ENCODE results near the gene BSG. TPM values are rescaled to one million over a fixed set of nuclear protein-coding genes. Genes with fewer than 3 reads are reported as not detected.

BSG gene
- total RNA-seq, 1 donor from 2014 or later = 464 TPM

DNA sequence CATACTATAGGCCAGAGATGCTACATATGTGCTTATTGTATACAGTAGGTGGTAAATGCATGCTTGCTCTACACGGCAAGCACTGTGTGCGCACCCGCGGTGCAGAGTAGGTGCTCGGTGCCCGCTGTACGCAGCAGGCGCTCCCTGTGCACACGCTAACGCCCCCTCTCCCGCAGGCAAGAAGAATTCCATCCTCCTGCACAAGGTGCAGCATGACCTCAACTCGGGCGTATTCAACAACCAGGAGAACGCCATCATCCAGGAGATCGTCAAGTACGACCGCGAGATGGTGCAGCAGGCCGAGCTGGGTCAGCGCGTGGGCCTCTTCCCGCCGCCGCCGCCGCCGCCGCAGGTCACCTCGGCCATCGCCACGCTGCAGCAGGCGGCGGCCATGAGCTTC lies 43.2 kb downstream of the BSG start:
- Mint-ChIP-seq H3K4me1 (ENCODE audit: low read depth) (no peaks in the 10 kb centered on the region), H3K27me3 (no peaks in the 10 kb centered on the region), H3K4me3 (ENCODE audit: low read depth) (no peak overlapping the region), H3K36me3 (ENCODE audit: insufficient read depth) (peaks cover 15% of the 10 kb centered on the region), H3K27ac (no peak overlapping the region), H3K9me3 (ENCODE audit: low read depth) (no peaks in the 10 kb centered on the region)
- TF ChIP-seq, protein P1, sequence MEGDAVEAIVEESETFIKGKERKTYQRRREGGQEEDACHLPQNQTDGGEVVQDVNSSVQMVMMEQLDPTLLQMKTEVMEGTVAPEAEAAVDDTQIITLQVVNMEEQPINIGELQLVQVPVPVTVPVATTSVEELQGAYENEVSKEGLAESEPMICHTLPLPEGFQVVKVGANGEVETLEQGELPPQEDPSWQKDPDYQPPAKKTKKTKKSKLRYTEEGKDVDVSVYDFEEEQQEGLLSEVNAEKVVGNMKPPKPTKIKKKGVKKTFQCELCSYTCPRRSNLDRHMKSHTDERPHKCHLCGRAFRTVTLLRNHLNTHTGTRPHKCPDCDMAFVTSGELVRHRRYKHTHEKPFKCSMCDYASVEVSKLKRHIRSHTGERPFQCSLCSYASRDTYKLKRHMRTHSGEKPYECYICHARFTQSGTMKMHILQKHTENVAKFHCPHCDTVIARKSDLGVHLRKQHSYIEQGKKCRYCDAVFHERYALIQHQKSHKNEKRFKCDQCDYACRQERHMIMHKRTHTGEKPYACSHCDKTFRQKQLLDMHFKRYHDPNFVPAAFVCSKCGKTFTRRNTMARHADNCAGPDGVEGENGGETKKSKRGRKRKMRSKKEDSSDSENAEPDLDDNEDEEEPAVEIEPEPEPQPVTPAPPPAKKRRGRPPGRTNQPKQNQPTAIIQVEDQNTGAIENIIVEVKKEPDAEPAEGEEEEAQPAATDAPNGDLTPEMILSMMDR (IDR thresholded peaks at IDR 0.05; ENCODE audit: unreplicated experiment) = no peak
- no peak for DNase-seq (ENCODE audit: low spot score, unreplicated experiment)

DNA sequence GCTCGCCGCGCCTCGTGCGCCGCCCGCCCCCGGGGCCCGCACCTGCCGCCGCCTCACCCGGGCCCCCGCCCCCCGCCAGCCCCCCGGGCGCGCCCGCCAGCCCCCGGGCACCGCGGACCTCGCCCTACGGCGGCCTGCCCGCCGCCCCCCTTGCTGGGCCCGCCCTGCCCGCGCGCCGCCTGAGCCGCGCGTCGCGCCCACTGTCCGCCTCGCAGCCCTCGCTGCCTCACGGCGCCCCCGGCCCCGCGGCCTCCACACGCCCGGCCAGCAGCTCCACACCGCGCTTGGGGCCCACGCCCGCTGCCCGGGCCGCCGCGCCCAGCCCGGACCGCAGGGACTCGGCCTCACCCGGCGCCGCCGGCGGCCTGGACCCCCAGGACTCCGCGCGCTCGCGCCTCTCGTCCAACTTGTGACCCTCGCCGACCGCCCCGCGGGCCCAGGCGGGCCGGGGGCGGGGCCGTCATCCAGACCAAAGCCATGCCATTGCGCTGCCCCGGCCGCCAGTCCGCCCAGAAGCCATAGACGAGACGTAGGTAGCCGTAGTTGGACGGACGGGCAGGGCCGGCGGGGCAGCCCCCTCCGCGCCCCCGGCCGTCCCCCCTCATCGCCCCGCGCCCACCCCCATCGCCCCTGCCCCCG lies 43.8 kb downstream of the BSG start:
- peaks cover 15% of the 10 kb centered on the region for H3K36me3 Mint-ChIP-seq (ENCODE audit: insufficient read depth)
- no peaks in the 10 kb centered on the region for H3K9me3 Mint-ChIP-seq (ENCODE audit: low read depth)
- DNase-seq (ENCODE audit: low spot score, unreplicated experiment) = no peak
- no peaks in the 10 kb centered on the region for H3K4me1 Mint-ChIP-seq (ENCODE audit: low read depth)
- TF ChIP-seq, protein P1 (IDR thresholded peaks at IDR 0.05; ENCODE audit: unreplicated experiment) = no peak
- no peaks in the 10 kb centered on the region for H3K27me3 Mint-ChIP-seq
- no peak overlapping the region for H3K27ac Mint-ChIP-seq
- H3K4me3 Mint-ChIP-seq (ENCODE audit: low read depth) = no peak overlapping the region

- Mint-ChIP-seq H3K36me3 (ENCODE audit: insufficient read depth) (peaks cover 15% of the 10 kb centered on the region), H3K9me3 (ENCODE audit: low read depth) (no peaks in the 10 kb centered on the region), H3K4me3 (ENCODE audit: low read depth) (no peak overlapping the region), H3K27ac (no peak overlapping the region), H3K27me3 (no peaks in the 10 kb centered on the region), H3K4me1 (ENCODE audit: low read depth) (no peaks in the 10 kb centered on the region)
- TF ChIP-seq, protein P1 (IDR thresholded peaks at IDR 0.05; ENCODE audit: unreplicated experiment) = no peak
- DNase-seq (ENCODE audit: low spot score, unreplicated experiment) = no peak
These were observed 44.5 kb downstream of the BSG start for GRCh38 chr19:616747-617526.

GRCh38 chr19:617551-618246 lies 45.3 kb downstream of the BSG start:
- Mint-ChIP-seq H3K9me3 (ENCODE audit: low read depth) (no peaks in the 10 kb centered on the region), H3K27me3 (no peaks in the 10 kb centered on the region), H3K36me3 (ENCODE audit: insufficient read depth) (peaks cover 15% of the 10 kb centered on the region), H3K27ac (no peak overlapping the region), H3K4me3 (ENCODE audit: low read depth) (no peak overlapping the region), H3K4me1 (ENCODE audit: low read depth) (no peaks in the 10 kb centered on the region)
- no peak for DNase-seq (ENCODE audit: low spot score, unreplicated experiment)
- TF ChIP-seq, protein P1 (IDR thresholded peaks at IDR 0.05; ENCODE audit: unreplicated experiment) = no peak

DNA sequence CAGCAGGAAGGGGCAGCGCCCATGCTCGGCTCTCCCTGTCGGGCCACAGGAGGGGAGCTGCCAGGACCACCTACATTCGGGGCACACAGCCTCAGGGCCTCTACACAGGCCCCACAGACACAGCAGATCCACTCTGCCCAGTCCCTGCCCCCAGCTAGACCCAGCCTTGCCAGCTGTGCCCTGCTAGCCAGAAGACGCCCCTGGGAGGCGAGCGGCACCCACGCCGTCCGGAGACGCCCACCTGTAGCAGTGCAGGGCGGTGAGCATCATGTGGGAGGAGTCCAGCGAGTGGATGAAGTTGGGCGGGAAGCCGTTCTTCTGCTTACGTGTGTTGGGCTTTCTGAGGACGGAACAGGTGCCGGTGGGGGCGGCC lies 45.8 kb downstream of the BSG start:
- DNase-seq (ENCODE audit: low spot score, unreplicated experiment) = no peak
- no peaks in the 10 kb centered on the region for H3K9me3 Mint-ChIP-seq (ENCODE audit: low read depth)
- H3K4me3 Mint-ChIP-seq (ENCODE audit: low read depth) = no peak overlapping the region
- no peak overlapping the region for H3K27ac Mint-ChIP-seq
- no peaks in the 10 kb centered on the region for H3K27me3 Mint-ChIP-seq
- peaks cover 15% of the 10 kb centered on the region for H3K36me3 Mint-ChIP-seq (ENCODE audit: insufficient read depth)
- TF ChIP-seq, protein P1 (IDR thresholded peaks at IDR 0.05; ENCODE audit: unreplicated experiment) = no peak
- no peaks in the 10 kb centered on the region for H3K4me1 Mint-ChIP-seq (ENCODE audit: low read depth)

Data from progenitor cell of endocrine pancreas (in vitro differentiated cells).